Measurements from ENCODE around the gene CTNNAL1.
"Not testable (repeated sequence)": the region's sequence is repeated elsewhere in the genome, so short reads cannot be mapped to it uniquely, and the experiment has no call there.

CTNNAL1 gene, protein sequence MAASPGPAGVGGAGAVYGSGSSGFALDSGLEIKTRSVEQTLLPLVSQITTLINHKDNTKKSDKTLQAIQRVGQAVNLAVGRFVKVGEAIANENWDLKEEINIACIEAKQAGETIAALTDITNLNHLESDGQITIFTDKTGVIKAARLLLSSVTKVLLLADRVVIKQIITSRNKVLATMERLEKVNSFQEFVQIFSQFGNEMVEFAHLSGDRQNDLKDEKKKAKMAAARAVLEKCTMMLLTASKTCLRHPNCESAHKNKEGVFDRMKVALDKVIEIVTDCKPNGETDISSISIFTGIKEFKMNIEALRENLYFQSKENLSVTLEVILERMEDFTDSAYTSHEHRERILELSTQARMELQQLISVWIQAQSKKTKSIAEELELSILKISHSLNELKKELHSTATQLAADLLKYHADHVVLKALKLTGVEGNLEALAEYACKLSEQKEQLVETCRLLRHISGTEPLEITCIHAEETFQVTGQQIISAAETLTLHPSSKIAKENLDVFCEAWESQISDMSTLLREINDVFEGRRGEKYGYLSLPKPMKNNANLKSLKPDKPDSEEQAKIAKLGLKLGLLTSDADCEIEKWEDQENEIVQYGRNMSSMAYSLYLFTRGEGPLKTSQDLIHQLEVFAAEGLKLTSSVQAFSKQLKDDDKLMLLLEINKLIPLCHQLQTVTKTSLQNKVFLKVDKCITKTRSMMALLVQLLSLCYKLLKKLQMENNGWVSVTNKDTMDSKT

DNA sequence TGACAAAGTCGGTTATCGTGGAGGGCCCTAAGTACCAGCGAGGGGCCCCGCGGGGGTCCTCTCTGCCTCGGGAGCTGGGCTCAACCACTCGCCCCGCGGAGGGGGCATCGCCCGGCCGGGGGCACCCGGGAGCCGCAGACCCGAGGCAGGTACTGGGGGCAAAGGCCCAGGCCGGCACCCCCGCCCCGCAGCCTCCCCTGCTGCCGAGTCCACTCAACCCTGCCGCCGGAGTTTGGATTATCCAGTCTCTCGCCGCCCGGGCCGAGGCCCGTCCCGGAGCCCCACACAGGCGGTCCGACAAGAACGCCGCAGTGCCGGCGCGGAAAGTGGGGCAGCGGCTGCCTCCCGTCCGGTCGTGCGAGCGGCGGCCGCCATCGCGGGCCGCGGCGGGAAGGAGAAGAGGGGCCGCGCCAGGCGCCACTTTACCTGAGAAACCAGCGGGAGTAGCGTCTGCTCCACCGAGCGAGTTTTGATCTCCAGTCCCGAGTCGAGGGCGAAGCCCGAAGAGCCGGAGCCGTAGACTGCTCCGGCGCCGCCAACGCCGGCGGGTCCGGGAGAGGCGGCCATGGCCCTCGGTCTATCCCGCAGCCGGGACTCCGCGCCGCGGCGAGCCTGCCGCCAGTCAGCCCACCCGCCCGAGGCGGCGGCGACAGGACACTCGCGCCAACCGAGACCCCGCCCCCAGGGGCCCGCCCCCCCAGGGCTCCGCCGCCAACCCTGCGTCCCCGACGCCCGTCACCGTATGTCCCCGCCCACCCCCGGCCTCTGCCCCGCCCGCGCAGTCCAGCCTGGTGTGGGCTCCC, at the start of gene CTNNAL1:
CTNNAL1 (minus strand) TSS at position 624 of the 803 bp plus-strand sequence; CDS start at position 567, 57 bp downstream.
- peak; percentile 97 for DNase-seq (ENCODE audit: low spot score)
- peak within 1 kb of the TSS; percentile 96 for H3K4me3 ChIP-seq
- TF ChIP-seq, protein P1, sequence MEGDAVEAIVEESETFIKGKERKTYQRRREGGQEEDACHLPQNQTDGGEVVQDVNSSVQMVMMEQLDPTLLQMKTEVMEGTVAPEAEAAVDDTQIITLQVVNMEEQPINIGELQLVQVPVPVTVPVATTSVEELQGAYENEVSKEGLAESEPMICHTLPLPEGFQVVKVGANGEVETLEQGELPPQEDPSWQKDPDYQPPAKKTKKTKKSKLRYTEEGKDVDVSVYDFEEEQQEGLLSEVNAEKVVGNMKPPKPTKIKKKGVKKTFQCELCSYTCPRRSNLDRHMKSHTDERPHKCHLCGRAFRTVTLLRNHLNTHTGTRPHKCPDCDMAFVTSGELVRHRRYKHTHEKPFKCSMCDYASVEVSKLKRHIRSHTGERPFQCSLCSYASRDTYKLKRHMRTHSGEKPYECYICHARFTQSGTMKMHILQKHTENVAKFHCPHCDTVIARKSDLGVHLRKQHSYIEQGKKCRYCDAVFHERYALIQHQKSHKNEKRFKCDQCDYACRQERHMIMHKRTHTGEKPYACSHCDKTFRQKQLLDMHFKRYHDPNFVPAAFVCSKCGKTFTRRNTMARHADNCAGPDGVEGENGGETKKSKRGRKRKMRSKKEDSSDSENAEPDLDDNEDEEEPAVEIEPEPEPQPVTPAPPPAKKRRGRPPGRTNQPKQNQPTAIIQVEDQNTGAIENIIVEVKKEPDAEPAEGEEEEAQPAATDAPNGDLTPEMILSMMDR (IDR thresholded peaks at IDR 0.05), result no peak
- H3K27ac ChIP-seq, result peak within 1 kb of the TSS; percentile 88 to 97

DNA sequence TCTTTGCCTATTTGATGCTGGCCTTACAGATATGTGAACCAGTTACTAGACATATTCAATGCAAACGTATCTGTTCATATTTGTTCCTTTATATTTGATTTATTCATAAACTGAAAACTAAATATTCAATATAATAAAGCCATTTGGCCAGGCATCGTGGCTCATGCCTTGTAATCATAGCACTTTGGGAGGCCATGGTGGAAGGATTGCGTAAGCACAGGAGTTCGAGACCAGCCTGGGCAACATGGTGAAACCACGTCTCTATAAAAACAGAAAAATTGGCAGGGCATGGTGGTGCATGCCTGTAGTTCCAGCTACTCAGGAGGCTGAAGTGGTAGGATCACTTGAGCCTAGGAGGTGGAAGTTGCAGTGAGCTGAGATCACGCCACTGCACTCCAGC, 49.2 kb upstream of the CTNNAL1 start:
- no peak overlapping the region for H3K4me3 ChIP-seq
- DNase-seq (ENCODE audit: low spot score), result no peak
- TF ChIP-seq, protein P1 (IDR thresholded peaks at IDR 0.05), result no peak
- no peak overlapping the region for H3K27ac ChIP-seq

DNA sequence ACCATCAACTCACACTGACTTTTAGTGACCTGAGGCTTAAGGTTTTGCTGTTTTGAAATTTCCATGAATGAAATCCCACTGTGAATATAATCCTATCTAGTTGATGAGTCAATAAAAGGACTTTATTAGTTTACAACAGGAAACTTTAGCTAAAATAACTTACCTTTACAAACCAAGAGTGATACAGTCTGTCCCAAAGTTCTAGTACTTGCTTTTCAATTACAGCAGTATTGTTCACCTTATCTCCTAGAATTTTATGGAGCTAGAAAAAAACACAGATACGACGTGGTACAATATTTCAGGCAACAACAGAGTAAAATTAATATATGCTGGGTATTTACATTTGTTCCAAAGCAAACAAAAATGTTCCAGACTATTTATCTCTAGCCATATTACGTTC, 46.9 kb upstream of the CTNNAL1 start:
- TF ChIP-seq, protein P1 (IDR thresholded peaks at IDR 0.05), result no peak
- H3K27ac ChIP-seq, result no peak overlapping the region
- DNase-seq (ENCODE audit: low spot score), result no peak
- H3K4me3 ChIP-seq, result no peak overlapping the region

DNA sequence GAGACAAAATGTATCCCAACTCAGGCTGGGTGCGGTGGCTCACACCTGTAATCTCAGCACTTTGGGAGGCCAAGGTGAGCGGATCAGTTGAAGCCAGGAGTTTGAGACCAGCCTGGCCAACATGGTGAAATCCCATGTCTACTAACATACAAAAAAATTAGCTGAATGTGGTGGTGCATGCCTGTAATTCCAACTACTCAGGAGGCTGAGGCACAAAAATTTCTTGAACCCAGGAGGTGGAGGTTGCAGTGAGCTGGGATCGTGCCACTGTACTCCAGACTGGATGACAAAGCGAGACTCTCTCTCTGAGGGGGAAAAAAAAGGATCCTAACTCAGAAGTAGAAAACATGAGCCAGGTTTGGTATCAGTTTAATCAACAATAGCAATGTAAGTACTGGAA, 39.8 kb upstream of the CTNNAL1 start:
- DNase-seq (ENCODE audit: low spot score); H3K4me3 ChIP-seq; H3K27ac ChIP-seq: not testable (repeated sequence)

DNA sequence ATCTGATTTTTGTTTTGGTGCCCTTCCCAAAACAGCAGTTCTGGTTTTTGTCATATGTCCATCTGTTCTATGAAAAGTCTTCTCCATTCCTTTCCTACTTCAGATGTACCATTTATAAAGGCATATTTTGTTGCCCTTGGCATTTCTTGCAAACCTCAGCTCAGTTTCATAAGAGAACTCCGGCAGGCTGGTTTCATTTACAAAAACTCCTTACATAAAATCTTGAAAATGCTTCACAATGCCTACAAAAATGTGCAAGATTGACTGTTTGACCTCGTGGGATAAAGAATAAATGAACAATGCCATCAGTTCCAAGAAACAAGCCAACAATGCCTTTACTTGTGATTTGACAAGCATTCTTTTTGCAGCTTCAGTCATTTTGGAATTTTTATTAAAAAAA, 39.1 kb upstream of the CTNNAL1 start:
- H3K4me3 ChIP-seq, result no peak overlapping the region
- no peak for DNase-seq (ENCODE audit: low spot score)
- TF ChIP-seq, protein P1 (IDR thresholded peaks at IDR 0.05), result no peak
- no peak overlapping the region for H3K27ac ChIP-seq

DNA sequence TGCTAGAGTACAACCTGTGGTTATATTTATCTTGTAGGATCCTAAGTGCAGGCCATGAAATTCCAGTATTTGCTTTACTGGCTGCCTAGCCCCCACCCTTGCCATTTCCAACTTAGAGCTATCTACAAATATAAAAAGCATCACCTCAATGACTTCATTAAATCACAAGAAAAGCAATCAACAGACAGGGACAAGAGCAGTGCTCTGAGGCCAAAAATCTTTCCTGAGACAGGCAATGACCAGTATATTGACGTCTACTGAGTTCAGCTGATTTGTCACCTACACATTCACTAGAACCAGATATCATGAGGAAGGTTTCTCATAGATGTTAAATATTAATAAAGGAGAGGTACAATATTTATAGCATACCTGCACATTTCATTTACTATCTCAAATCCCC, 38.4 kb upstream of the CTNNAL1 start:
- TF ChIP-seq, protein P1 (IDR thresholded peaks at IDR 0.05), result no peak
- Histone ChIP-seq H3K4me3 (no peak overlapping the region), H3K27ac (no peak overlapping the region)
- no peak for DNase-seq (ENCODE audit: low spot score)

DNA sequence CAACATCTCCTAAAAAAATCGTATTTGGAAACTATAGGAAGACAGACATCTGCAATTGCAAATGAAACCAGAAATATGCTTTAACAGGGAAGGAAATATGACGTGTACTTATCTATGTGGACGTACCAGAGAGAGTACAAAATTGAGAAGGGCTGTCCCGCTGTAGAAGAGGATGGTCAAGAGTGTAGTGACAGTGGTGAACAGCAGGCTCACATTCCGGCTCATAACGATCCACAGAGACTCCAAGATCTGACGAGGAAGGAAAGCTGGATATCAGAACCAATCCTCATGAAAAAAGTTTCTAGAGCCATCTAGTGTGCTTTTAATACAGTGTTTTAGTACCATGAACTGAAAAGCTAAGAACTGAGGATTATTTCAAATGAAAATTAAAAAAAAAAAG, 37.1 kb upstream of the CTNNAL1 start:
- DNase-seq (ENCODE audit: low spot score), result no peak
- no peak overlapping the region for H3K4me3 ChIP-seq
- TF ChIP-seq, protein P1 (IDR thresholded peaks at IDR 0.05), result no peak
- H3K27ac ChIP-seq, result no peak overlapping the region
